GM10266 (cell line): ENCODE data around the gene TMCO1.

Experiments used
- DNase-seq: peaks from one replicate; pipeline ENCODE4 v3.0.0; 2012; ENCODE audit errors: extremely low spot score
- TF ChIP-seq, protein P1 (sequence below): IDR thresholded peaks from 2 replicates; pipeline ENCODE4 v1.5.1; 2012; ENCODE audit warnings: mild to moderate bottlenecking, low read depth; ENCODE audit not compliant: control insufficient read depth, insufficient read depth; ENCODE audit errors: missing control alignments

The TMCO1 gene

DNA sequence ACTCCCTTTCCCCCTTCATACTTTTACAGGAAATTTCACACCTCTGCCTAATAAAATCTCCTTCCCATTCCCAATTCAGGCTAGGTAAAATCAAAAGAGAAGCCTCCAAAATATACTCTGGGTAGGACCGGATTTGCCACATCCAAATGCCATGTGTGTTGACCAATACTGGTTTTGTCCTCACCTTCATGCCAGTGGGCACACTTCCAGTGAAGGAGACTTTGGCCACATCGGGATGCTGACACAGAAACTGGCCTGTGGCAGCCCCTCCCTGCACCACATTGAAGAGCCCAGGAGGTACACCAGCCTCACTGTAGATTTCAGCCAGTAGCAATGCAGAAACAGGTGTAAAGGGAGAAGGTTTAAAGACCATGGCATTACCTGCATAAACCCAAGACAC lies 88.4 kb downstream of the TMCO1 start:
- DNase-seq = no peak
- TF ChIP-seq, protein P1, sequence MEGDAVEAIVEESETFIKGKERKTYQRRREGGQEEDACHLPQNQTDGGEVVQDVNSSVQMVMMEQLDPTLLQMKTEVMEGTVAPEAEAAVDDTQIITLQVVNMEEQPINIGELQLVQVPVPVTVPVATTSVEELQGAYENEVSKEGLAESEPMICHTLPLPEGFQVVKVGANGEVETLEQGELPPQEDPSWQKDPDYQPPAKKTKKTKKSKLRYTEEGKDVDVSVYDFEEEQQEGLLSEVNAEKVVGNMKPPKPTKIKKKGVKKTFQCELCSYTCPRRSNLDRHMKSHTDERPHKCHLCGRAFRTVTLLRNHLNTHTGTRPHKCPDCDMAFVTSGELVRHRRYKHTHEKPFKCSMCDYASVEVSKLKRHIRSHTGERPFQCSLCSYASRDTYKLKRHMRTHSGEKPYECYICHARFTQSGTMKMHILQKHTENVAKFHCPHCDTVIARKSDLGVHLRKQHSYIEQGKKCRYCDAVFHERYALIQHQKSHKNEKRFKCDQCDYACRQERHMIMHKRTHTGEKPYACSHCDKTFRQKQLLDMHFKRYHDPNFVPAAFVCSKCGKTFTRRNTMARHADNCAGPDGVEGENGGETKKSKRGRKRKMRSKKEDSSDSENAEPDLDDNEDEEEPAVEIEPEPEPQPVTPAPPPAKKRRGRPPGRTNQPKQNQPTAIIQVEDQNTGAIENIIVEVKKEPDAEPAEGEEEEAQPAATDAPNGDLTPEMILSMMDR = no peak

DNA sequence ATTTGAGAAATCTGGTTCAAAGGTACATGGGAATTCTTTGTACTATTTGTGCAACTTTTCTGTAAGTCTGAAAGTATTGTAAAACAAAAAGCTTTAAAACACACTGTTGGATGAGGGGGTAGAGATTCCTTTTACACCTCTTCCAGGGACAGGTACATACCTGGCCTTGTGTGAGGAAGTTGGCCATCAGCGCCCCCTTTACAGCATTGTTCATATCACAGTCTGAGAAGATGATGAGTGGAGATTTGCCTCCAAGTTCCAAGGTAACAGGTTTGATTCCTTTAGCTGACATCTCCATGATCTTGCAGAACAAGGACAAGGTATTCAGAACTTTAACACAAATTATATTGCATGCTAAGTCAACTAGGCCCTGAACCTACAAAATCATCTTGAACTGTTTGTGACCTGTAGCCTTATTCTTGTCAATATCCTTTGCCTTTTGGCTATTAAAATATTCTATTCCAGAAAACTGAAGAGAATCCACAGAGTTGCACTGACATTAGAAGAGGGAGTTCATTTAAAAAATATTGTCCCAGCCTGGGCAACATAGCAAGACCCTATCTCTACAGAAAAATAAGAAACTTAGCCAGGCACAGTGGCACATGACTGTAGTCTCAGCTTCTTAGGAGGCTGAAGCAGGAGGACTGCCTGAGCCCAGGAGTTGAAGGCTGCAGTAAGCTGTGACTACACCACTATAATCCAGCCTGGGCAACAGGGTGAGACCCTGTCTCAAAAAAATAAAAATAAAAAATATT lies 89.2 kb downstream of the TMCO1 start:
- TF ChIP-seq, protein P1 = peak; percentile 5
- no peak for DNase-seq

DNA sequence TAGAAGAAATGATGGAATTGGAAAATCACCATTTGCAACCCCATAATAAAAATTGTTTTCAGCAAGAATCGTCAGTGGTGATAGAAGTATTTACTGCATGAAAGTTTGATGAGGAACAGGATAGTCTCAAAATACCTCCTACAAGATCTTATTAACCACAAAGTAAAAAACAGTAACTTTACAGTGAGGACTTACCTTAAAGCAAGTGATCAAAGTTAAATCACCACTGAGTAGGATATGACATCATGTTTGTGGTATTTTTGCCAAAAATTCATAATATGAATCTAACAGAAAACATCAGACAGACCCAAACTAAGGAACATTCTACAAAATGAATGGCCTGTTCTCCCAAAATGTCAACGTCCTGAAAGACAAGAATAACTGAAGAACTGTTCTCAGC lies 90.2 kb downstream of the TMCO1 start:
- TF ChIP-seq, protein P1 = no peak
- no peak for DNase-seq
